GM21515 (cell line): ENCODE measurements around the gene VWA3B.

ENCODE experiments used
- ATAC-seq: cut with Tn5 transposase; IDR thresholded peaks from one replicate; pipeline ENCODE4 v1.9.1; 2021; ENCODE audit not compliant: unreplicated experiment

Gene VWA3B

DNA sequence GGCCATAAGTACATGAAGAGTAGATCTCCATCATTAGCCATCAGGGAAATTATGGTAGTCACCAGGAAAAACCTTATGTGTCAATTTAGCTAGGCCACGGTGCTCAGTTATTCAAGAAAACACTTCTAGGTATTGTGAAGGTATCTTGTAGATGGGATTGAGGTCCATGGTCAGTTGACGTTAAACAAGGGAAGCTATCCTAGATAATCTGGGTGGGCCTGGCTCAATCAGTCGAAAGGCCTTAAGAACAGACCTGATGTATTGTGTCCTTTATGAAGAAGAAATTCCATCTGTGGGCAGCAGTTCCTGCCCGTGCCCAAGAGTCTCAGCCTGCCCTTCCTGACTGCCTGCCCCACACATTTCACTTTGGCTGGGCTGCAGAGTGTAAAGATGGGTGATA, 242.6 kb downstream of the VWA3B start:
- ATAC-seq: no peak

DNA sequence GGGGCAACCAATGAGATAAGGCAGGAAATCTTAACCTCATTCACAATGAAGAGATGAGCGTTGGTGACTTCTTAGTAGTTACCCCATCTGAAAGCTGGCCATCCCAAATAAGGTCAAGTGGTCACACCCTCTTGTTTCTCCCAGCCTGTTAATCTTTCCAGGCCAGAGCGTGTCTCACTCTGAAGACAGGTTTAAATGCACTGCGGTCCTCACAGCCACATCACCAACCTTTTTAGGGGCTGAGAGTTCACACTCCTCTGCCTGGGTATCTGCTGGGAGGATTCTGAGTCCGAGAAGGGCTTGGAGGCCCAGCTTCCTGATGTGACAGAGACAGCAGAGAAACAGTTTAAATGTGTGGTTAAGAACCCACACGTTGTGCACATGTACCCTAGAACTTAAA, 246.0 kb downstream of the VWA3B start:
- no peak for ATAC-seq

DNA sequence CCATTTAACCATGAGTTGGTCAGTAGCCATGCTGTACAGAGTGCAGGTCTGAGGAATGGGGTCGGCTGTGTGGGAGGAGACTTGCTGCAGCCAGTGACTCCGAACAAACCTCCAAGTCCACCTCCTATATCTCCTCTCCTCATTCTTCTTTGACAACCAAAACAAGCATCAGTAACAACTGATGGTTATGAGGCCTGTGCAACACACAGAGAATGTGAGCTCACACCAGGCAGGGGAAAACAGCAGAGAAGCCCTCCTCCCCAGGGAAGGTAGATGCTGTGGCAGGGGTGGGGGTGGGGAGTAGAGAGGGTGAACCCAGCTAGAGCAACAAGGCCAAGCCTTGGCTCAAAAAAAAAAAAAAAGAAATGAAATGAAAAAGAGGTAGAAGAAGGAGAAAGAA, 247.0 kb downstream of the VWA3B start:
- no peak for ATAC-seq

DNA sequence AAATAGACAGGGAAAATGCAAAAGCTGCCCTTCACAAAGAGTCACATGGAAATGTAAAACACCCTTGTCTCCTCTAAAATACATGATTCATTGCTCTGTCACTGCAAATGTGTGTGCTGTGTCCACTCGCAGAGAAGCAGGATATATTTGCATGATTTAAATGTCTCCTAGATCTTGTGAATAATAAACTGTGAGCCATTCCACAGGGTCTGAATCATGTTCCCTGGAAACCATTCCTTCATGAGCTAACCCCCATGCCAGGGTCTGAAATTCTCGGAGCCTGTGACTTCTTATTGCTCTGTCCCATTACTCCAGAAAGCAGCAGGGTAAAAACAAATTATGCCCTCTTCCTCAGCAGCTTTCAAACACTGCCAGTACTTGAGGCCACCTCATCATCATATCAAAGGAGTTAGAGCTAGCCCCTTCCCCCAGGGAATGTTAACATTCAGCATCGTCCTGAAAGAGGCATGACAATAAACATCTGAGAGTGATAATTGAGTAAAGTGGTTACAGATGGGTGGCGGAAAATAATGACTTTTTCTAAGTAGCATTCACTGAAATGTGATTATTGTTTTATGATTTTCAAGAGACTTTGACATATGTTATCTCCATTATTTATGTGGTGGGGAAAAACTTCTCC, 247.6 kb downstream of the VWA3B start:
- no peak for ATAC-seq

DNA sequence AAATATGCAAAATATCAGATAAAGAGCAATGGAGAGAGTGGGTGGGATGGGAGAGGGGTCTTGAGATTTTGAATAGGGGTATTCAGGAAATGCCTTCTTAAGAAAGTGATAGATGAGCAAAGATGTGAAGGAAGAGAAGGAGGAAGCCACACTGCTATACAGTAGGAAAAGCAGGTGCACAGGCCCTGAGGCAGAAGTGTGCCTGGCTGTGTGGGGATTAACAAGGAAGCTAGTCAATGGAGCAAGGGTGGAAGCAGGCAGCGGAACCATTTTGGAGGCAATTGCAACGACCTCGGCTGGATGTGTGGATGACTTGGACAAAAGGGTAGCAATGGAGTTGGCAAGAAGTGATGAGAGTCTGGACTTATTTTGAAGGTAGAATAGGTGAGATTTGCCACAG, 248.3 kb downstream of the VWA3B start:
- no peak for ATAC-seq

DNA sequence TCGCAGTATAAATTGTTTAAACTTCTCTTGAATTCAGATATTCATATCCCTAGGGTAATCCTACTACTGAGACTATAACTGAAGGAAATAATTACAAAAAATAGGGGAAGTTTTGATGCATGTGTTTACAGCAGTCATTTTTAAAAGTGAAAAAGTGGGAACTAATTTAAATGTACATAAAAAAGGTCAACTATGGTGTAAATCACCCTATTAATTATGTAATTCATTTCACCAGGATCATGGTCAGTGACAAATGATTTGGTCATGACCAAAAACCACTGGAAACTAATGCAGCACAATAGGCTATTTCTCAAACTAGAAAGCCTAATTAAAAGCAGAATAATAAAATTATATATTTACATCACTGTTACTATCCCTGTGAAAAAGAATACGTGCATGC, 254.3 kb downstream of the VWA3B start:
- no peak for ATAC-seq

DNA sequence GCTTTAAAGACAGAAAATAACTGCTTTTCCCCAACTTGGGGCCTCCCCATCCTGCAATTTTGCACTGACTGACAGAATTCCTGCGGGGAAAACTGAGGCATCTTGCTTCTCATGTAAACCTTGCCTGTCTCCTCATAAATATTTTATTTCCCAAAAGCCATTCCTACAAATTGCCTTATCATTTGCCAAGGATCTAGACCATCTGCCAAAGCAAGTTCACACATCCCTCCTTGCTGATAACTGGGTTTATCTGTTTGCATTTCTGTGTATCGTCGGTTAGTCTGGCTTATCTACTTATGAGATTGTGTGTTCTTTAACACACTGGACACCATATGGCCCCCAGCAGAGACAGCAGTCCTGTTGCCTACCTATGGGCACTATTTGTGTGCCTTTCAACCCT, 256.3 kb downstream of the VWA3B start:
- ATAC-seq: no peak

DNA sequence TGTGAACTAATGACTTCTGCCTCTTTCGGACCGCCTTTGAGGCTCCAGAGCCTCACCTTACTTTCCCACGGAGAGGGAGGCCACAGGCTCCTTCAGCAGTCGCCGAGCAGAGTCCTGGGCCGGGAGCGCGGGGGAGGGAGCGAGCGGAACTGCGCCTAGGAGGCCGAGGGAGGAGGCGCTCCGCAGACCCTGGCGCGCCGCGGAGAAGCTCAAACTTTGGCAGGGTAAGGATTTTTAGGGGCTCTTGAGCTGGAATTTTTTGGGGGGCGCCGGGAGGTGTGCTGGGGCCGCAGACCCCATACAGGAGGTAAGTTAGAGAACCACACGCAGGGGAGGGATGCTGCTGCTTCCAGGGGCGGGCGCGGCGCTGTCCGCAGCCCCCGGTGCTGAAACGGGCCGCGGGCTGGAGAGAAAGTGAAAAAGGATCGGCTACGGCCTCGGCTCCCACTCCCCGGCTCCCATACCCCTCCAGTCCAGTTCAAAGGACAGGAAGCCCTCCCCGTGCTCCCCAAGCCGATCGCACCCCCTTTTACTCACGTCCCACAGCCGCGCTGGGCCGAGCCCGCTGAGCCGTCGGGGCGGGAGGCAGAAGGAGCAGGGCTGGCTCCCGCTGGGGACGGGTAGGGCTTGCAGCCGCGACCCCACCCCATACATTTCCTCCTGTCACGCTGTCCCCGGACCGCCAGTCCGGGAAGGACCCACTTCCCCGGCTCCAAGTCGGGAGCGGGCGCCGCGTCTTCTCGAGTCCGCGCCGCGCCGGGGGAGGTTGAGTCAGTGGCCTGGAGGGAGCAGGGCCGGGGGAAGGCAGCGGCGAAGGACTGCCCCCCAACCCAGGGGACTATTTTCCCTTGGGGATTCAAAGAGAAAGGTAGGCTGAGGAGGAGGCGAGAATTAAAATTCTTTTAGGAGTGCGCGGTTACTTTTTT, 259.6 kb downstream of the VWA3B start, which contains the start of gene CNGA3:
TSS of gene CNGA3 (plus strand) at position 146 of the 926 bp plus-strand sequence. CDS start 23,520 bp downstream, outside the sequence.
- ATAC-seq: no peak

DNA sequence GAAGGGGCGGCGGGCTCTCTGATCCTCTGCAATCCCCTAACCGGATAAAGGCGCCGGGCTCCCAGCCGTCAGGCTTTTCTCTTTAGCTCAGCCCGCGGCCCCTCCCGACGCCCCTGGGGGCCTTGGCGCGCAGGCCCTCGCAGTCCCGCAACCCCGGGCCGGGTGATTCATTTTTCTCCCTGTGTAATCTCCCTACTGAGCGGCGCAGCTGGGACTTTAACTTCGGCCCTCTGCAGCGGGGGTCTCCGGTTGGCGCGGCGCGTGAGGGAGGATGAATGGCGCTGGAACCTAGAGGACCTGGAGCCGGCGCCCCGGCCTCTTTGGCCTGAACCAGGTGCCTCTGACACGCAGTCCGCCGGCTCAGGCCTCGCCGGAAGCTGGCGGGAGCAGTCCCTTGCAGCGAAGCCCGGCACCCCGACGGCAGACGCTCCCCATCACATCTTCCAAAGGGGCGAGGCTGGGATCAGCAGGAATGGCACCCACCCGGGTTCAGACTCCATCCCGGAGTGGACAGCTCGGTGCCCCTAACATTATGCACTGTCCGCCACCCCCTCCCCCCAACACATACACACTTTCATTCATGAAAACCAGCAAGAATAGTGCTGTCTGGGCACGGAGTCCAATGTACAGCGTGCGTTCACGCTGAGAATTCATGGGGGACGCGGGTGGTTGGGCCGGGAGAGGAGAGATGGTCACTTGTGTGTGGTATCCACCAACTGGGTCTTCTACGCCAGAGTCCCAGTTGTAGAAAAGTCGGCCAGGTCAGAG, 260.5 kb downstream of the VWA3B start:
- no peak for ATAC-seq

DNA sequence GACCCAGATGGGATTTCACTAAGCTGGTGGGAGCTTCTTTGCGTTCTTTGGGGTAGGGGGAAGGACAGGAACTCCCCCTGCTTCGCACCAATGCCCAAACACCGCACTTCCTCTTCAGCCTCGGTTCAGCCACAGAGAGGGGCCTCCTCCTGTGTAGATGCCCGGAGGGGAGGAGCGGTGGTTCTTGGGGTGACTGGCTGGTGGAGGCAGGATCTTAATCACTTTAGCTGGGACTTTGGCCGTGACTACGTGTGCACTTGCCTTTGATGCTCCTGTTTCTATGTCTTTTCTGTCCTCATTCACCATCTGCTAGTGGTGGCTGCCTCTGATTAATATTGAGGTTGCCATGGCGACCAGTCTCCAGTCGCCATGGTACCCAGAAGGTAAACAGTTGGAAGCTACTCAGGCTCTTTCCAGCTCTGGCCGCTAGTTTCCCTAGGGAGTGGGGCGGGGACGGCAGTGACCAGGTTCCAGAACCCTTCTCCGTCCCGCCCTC, 261.1 kb downstream of the VWA3B start:
- ATAC-seq: no peak

DNA sequence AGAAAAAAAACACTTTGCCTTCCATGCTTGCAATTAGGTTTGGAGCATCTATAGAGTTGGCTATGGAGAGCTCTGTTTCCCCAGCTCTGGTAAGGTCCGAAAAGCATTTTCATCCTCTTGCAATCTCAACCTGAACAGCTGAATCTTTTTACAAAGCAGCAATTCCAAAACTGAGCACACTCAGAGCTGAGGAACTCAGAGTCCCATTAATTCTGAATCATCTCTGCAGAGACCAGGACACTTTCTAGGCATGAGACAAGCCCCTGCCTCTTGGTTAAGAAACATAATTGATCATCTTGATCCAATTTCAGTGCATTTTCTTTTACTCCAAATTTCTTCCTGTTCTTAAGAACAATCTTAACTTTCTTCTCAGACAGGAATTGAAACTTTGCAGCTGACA, 263.4 kb downstream of the VWA3B start:
- no peak for ATAC-seq

DNA sequence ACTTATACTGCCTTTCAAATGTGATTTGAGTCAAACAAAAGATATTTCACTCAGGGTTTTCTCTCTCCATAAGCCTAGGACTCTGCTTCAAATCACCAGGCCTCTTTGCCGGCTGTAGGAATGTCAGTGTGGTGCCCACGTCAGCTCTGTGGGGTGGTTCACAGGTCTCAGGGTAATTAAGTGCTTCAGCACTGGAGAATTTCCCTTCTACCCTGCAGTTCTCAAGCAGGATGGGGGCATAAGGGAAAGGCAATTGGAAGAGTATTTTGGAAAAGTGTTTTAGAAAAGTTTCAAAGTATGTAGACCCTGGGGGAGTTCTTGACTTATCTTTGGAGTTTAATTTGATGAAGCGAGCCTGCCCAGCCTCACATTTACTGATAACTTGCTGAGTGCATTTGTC, 268.9 kb downstream of the VWA3B start:
- ATAC-seq: no peak

DNA sequence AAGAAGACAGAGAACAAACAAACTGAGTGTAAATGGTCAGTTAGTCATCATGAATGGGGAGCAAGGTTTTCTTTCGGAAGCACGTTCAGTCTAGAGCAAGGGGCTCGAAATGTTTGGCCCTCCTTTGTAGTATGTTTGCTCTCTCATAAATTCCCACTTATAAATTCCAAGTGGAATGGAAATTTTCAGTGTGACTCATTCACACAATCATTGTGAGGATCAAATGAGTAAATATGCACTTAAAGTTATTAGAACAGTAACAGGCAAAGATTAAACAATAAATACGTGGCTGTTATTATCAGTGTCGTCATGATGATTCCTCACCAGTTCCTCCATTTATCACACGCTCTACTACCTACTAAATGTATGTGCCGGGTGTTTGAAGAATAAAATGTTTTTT, 269.8 kb downstream of the VWA3B start:
- no peak for ATAC-seq

DNA sequence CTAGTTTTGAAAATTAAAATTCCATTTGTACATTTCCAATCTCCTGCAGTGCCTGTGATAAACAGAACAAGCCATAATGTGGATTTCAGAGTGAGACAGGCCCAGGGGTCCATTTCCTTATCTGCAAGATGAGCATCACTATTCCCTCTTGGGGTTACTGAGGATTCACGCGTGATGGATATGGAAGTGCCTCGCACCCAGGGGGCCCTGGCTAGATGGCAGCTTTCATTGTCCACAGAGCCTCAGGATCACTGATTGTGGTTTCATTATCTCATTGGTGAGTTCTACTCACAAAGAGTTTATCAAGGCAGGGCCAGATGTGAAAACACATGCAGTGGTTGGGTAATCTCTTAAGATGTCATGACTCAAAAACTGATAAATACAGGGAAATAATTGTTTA, 270.9 kb downstream of the VWA3B start:
- no peak for ATAC-seq

DNA sequence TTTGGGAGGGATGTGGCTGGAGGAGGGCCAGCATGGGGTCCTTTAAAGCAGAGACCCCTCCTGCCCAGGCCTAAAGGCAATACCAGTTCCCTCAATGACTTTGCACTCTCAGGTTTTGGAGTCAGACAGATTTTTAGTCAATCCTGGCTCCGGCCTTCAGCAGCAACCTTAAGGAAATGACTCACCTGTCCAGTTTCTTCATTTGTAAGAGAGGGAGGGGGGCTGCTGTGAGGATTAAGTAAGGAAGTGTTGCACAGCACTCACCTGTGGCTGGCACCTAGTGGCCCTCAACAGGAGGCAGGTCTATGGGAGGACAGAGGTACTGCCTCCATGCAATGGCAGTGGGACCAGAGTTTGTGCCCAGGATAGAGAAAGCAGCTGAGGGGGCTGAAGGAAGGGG, 273.0 kb downstream of the VWA3B start:
- no peak for ATAC-seq
